Muscle layer of duodenum (tissue), 2 donors: ENCODE data around the gene KDM4C.

Source experiments
- H3K27ac ChIP-seq: one replicate; pipeline ENCODE4 v1.7.0; 2013; ENCODE audit warnings: mild to moderate bottlenecking, low read length
- H3K27me3 ChIP-seq: one replicate; pipeline ENCODE4 v1.7.0; 2013; ENCODE audit warnings: low read depth, mild to moderate bottlenecking, control low read depth, low read length
- H3K36me3 ChIP-seq, 2 donors: one replicate each; pipeline ENCODE4 v1.7.0; 2013; ENCODE audit warnings: low read length in 2 of 2, control low read depth in 1 of 2, mild to moderate bottlenecking in 1 of 2; ENCODE audit not compliant: insufficient read depth in 2 of 2, control insufficient read depth in 1 of 2
- H3K4me1 ChIP-seq, 2 donors: one replicate each; pipeline ENCODE4 v1.7.0; 2013; ENCODE audit warnings: low read length in 2 of 2, mild to moderate bottlenecking in 2 of 2, control low read depth in 1 of 2, moderate library complexity in 1 of 2; ENCODE audit not compliant: insufficient read depth in 2 of 2, control insufficient read depth in 1 of 2
- H3K4me3 ChIP-seq, 2 donors: one replicate each; pipeline ENCODE4 v1.7.0; 2013; ENCODE audit warnings: low read length in 2 of 2, low read depth in 1 of 2, mild to moderate bottlenecking in 1 of 2
- H3K9me3 ChIP-seq, 2 donors: one replicate each; pipeline ENCODE4 v1.7.0; 2013; ENCODE audit warnings: low read length in 2 of 2, control low read depth in 1 of 2, mild to moderate bottlenecking in 1 of 2; ENCODE audit not compliant: control insufficient read depth in 1 of 2
- donor health status: healthy.

The KDM4C gene

GRCh38 chr9:6984941-6985578 is 227.3 kb downstream of the KDM4C start:
- Histone ChIP-seq H3K4me3 (no peak overlapping the region), H3K9me3 (no peaks in the 10 kb centered on the region), H3K4me1 (no peaks in the 10 kb centered on the region), H3K36me3 (peaks cover 46% of the 10 kb centered on the region in 2 donors), H3K27ac (no peak overlapping the region), H3K27me3 (no peaks in the 10 kb centered on the region)

- Histone ChIP-seq H3K36me3 (peaks cover 44 to 52% of the 10 kb centered on the region in 2 donors), H3K27ac (no peak overlapping the region), H3K4me1 (no peaks in the 10 kb centered on the region), H3K4me3 (no peak overlapping the region), H3K9me3 (no peaks in the 10 kb centered on the region), H3K27me3 (no peaks in the 10 kb centered on the region)
Observed at GRCh38 chr9:6986141-6986815, 228.5 kb downstream of the KDM4C start.

GRCh38 chr9:6987381-6987780 is 229.6 kb downstream of the KDM4C start:
- Histone ChIP-seq H3K27ac (no peak overlapping the region), H3K4me3 (no peak overlapping the region), H3K27me3 (no peaks in the 10 kb centered on the region), H3K9me3 (no peaks in the 10 kb centered on the region), H3K4me1 (no peaks in the 10 kb centered on the region), H3K36me3 (peaks cover 43 to 51% of the 10 kb centered on the region in 2 donors)

- Histone ChIP-seq H3K4me3 (no peak overlapping the region), H3K36me3 (peaks cover 33 to 37% of the 10 kb centered on the region in 2 donors), H3K9me3 (no peaks in the 10 kb centered on the region), H3K27ac (no peak overlapping the region), H3K27me3 (no peaks in the 10 kb centered on the region), H3K4me1 (no peaks in the 10 kb centered on the region)
Observed at GRCh38 chr9:6991418-6991817, 233.6 kb downstream of the KDM4C start.

GRCh38 chr9:6996061-6996854 is 238.5 kb downstream of the KDM4C start:
- peaks cover 18 to 20% of the 10 kb centered on the region in 2 donors for H3K36me3 ChIP-seq
- no peak overlapping the region for H3K4me3 ChIP-seq
- H3K4me1 ChIP-seq, result no peaks in the 10 kb centered on the region
- H3K27me3 ChIP-seq, result no peaks in the 10 kb centered on the region
- no peaks in the 10 kb centered on the region for H3K9me3 ChIP-seq
- no peak overlapping the region for H3K27ac ChIP-seq

GRCh38 chr9:6997330-6997729 is 239.6 kb downstream of the KDM4C start:
- Histone ChIP-seq H3K4me3 (no peak overlapping the region), H3K36me3 (peaks cover 20 to 21% of the 10 kb centered on the region in 2 donors), H3K4me1 (no peaks in the 10 kb centered on the region), H3K9me3 (no peaks in the 10 kb centered on the region), H3K27ac (no peak overlapping the region), H3K27me3 (no peaks in the 10 kb centered on the region)

- H3K9me3 ChIP-seq, result no peaks in the 10 kb centered on the region
- H3K4me1 ChIP-seq, result no peaks in the 10 kb centered on the region
- no peak overlapping the region for H3K4me3 ChIP-seq
- H3K27ac ChIP-seq, result no peak overlapping the region
- peaks cover 7 to 22% of the 10 kb centered on the region in 2 donors for H3K36me3 ChIP-seq
- no peaks in the 10 kb centered on the region for H3K27me3 ChIP-seq
Observed at GRCh38 chr9:6999794-7000193, 242.0 kb downstream of the KDM4C start.

- Histone ChIP-seq H3K9me3 (no peaks in the 10 kb centered on the region), H3K27me3 (no peaks in the 10 kb centered on the region), H3K36me3 (peaks cover 0 to 10% of the 10 kb centered on the region in 2 donors), H3K4me1 (no peaks in the 10 kb centered on the region), H3K4me3 (no peak overlapping the region), H3K27ac (no peak overlapping the region)
Observed at GRCh38 chr9:7001571-7001970, 243.8 kb downstream of the KDM4C start.

GRCh38 chr9:7003861-7004260 is 246.1 kb downstream of the KDM4C start:
- Histone ChIP-seq H3K36me3 (peaks cover 10 to 21% of the 10 kb centered on the region in 2 donors), H3K4me1 (no peaks in the 10 kb centered on the region), H3K4me3 (no peak overlapping the region), H3K9me3 (peaks cover 0 to 3% of the 10 kb centered on the region in 2 donors), H3K27me3 (no peaks in the 10 kb centered on the region), H3K27ac (no peak overlapping the region)

GRCh38 chr9:7006417-7006816 is 248.6 kb downstream of the KDM4C start:
- peaks cover 14 to 31% of the 10 kb centered on the region in 2 donors for H3K36me3 ChIP-seq
- H3K27me3 ChIP-seq, result no peaks in the 10 kb centered on the region
- no peak overlapping the region for H3K27ac ChIP-seq
- no peak overlapping the region for H3K4me3 ChIP-seq
- peaks cover 0 to 6% of the 10 kb centered on the region in 2 donors for H3K9me3 ChIP-seq
- H3K4me1 ChIP-seq, result no peaks in the 10 kb centered on the region

GRCh38 chr9:7008411-7008810 is 250.6 kb downstream of the KDM4C start:
- H3K9me3 ChIP-seq, result peaks cover 0 to 6% of the 10 kb centered on the region in 2 donors
- H3K4me1 ChIP-seq, result no peaks in the 10 kb centered on the region
- H3K27ac ChIP-seq, result no peak overlapping the region
- peaks cover 28 to 31% of the 10 kb centered on the region in 2 donors for H3K36me3 ChIP-seq
- no peaks in the 10 kb centered on the region for H3K27me3 ChIP-seq
- H3K4me3 ChIP-seq, result no peak overlapping the region
